K562 (cell line): Measurements from ENCODE around the gene FHIT. TPM values are rescaled to one million over a fixed set of nuclear protein-coding genes. Genes with fewer than 3 reads are reported as not detected.

Experiments used
- ATAC-seq: fragments of 200-7000 bp; cut with Tn5 transposase; 3 replicates; pipeline ENCODE4 v1.9.1; 2020; ENCODE audit warnings: moderate library complexity
- BruUV-seq: library from RNA; stranded (reverse); fragments of 400-500 nt; replicated peaks from 2 replicates; lab custom pipeline; 2021; lab: Mats Ljungman, UMichigan
- CTCF ChIA-PET: fragments of 300-600 bp; formaldehyde crosslinking; extraction: SDS; loops from one replicate; lab custom pipeline; 2021; ENCODE audit warnings: low intra/inter-chr PET ratio; lab: Yijun Ruan, JAX
- POLR2A ChIA-PET: fragments of 300-600, 350-650 bp; sonication (Branson Sonifier 250); formaldehyde crosslinking; extraction: SDS; loops from one replicate; lab custom pipeline; 2021; ENCODE audit warnings: antibody characterized with exemption, inconsistent platforms; lab: Yijun Ruan, JAX
- DNase-seq, 4 experiments: peaks; one replicate each; pipeline versions ENCODE4 v3.0.0 to v3.0.0-alpha.2; 2011 to 2018; ENCODE audit warnings: low spot score in 3 of 4, mixed read lengths in 3 of 4; ENCODE audit errors: extremely low read depth in 1 of 4
- FAIRE-seq: peaks from 2 replicates; lab custom pipeline; 2011; peaks lifted over from hg19 to GRCh38; lab: Jason Lieb, UNC
- H2AFZ ChIP-seq: 2 replicates; pipeline ENCODE4 v1.6.0; 2011; ENCODE audit warnings: low read depth, low read length, control low read depth, inconsistent platforms
- H3K27ac ChIP-seq: fragments of 200-600 bp; 3 replicates; pipeline ENCODE4 v1.8.0; 2011; ENCODE audit warnings: low read depth, mild to moderate bottlenecking, control low read depth, inconsistent platforms, low read length, moderate library complexity, mixed read lengths; ENCODE audit errors: extremely low read depth
- H3K27me3 ChIP-seq, 2 experiments: fragments of 300-600 bp in 1 of 2; 2 replicates in 1 of 2; 3 replicates in 1 of 2; pipeline versions ENCODE4 v1.6.0 to v1.8.0; 2011; ENCODE audit warnings: inconsistent platforms in 2 of 2, low read length in 2 of 2, mild to moderate bottlenecking in 1 of 2, mixed read lengths in 1 of 2, moderate library complexity in 1 of 2; ENCODE audit not compliant: control insufficient read depth in 2 of 2, insufficient read depth in 2 of 2
- H3K36me3 ChIP-seq: fragments of 300-600 bp; 3 replicates; pipeline ENCODE4 v1.8.0; 2011; ENCODE audit warnings: mild to moderate bottlenecking, low read length, inconsistent platforms; ENCODE audit not compliant: control insufficient read depth, insufficient read depth
- H3K4me1 ChIP-seq, 2 experiments: fragments of 200-600 bp in 1 of 2; replicated peaks in 1 of 2; 2 replicates in 1 of 2; 3 replicates in 1 of 2; pipeline versions ENCODE4 v1.5.1 to v1.8.0; 2011; ENCODE audit warnings: inconsistent platforms in 2 of 2, low read length in 2 of 2, mild to moderate bottlenecking in 1 of 2, mixed read lengths in 1 of 2, moderate library complexity in 1 of 2; ENCODE audit not compliant: control insufficient read depth in 2 of 2, insufficient read depth in 2 of 2
- H3K4me2 ChIP-seq: 2 replicates; pipeline ENCODE4 v1.6.1; 2011; ENCODE audit warnings: low read length, control low read depth, inconsistent platforms, mixed read lengths; ENCODE audit not compliant: insufficient read depth
- H3K4me3 ChIP-seq: fragments of 200-600 bp; sonication (generic), shearing (Covaris generic); 2 replicates; pipeline ENCODE4 v1.5.1; 2016; ENCODE audit warnings: control low read depth, inconsistent platforms
- H3K79me2 ChIP-seq: fragments of 200-600 bp; 3 replicates; pipeline ENCODE4 v1.8.0; 2011; ENCODE audit warnings: low read length, inconsistent platforms; ENCODE audit not compliant: control insufficient read depth, insufficient read depth
- H3K9ac ChIP-seq, 2 experiments: 2 replicates each; pipeline versions ENCODE4 v1.6.0 to v1.6.1; 2011; ENCODE audit warnings: low read depth in 2 of 2, low read length in 2 of 2, control low read depth in 1 of 2, inconsistent platforms in 1 of 2, mild to moderate bottlenecking in 1 of 2, mixed read lengths in 1 of 2; ENCODE audit not compliant: insufficient read depth in 1 of 2
- H3K9me1 ChIP-seq: one replicate; pipeline ENCODE4 v1.6.0; 2011; ENCODE audit warnings: inconsistent platforms, mild to moderate bottlenecking, low read length, moderate library complexity; ENCODE audit not compliant: control insufficient read depth, insufficient read depth
- H3K9me3 ChIP-seq: replicated peaks from 2 replicates; pipeline ENCODE4 v1.5.1; 2011; ENCODE audit warnings: low read depth, low read length, inconsistent platforms; ENCODE audit not compliant: control insufficient read depth, insufficient read depth
- H4K20me1 ChIP-seq: replicated peaks from 2 replicates; pipeline ENCODE4 v1.6.1; 2011; ENCODE audit warnings: low read length, inconsistent platforms, mixed read lengths; ENCODE audit not compliant: control insufficient read depth, insufficient read depth
- ILK ChIP-seq: fragments of 450-650 bp; IDR thresholded peaks from 2 replicates; pipeline ENCODE4 v1.6.1; 2016; ENCODE audit warnings: missing genetic modification characterization, low read depth, mild to moderate bottlenecking, missing compliant biosample characterization, moderate library complexity, borderline replicate concordance
- KAT7 ChIP-seq: sonication (generic); formaldehyde crosslinking; IDR thresholded peaks from 2 replicates; pipeline ENCODE4 v1.8.0; 2022; ENCODE audit warnings: missing genetic modification reagents, mild to moderate bottlenecking, borderline replicate concordance
- MBD2 ChIP-seq: sonication (generic); IDR thresholded peaks from 2 replicates; pipeline ENCODE4 v1.6.1; 2016; ENCODE audit warnings: low read depth, borderline replicate concordance
- POLR2AphosphoS5 ChIP-seq: IDR thresholded peaks from 2 replicates; pipeline ENCODE4 v1.6.1; 2011; ENCODE audit warnings: mild to moderate bottlenecking, low read depth, low read length, moderate library complexity; ENCODE audit not compliant: control insufficient read depth, insufficient read depth
- SRF ChIP-seq, 2 experiments: fragments of 250-450, 450-650 bp in 1 of 2; sonication (Bioruptor Pico) in 1 of 2; sonication (generic) in 1 of 2; formaldehyde crosslinking; IDR thresholded peaks; 2 replicates each; pipeline versions ENCODE4 v1.5.0 to v1.5.1; 2020 to 2022; ENCODE audit warnings: mild to moderate bottlenecking in 1 of 2, missing genetic modification reagents in 1 of 2
- SRSF7 ChIP-seq: fragments of 200-400 bp; formaldehyde crosslinking; optimal IDR thresholded peaks from 2 replicates; pipeline ENCODE3; 2017; ENCODE audit warnings: mild to moderate bottlenecking, low read depth, low read length
- SRSF9 ChIP-seq: fragments of 200-400 bp; formaldehyde crosslinking; IDR thresholded peaks from 2 replicates; pipeline ENCODE4 v1.6.1; 2017; ENCODE audit warnings: low read depth, low read length, borderline replicate concordance
- STAT5A ChIP-seq: IDR thresholded peaks from 2 replicates; pipeline ENCODE4 v1.6.1; 2012; ENCODE audit warnings: low read length, inconsistent platforms, borderline replicate concordance
- TGIF2 ChIP-seq: sonication (generic); formaldehyde crosslinking; IDR thresholded peaks from 2 replicates; pipeline ENCODE4 v1.8.1; 2022; ENCODE audit warnings: mild to moderate bottlenecking, missing genetic modification reagents, moderate library complexity
- TSHZ1 ChIP-seq: fragments of 250-450 bp; sonication (Bioruptor Pico); IDR thresholded peaks from 2 replicates; pipeline ENCODE4 v1.4.0; 2020; ENCODE audit warnings: mild to moderate bottlenecking, moderate library complexity
- ZNF146 ChIP-seq: IDR thresholded peaks from one replicate; pipeline ENCODE4 v1.6.1; 2018; ENCODE audit warnings: missing compliant biosample characterization; ENCODE audit not compliant: unreplicated experiment
- ZNF398 ChIP-seq: fragments of 250-450 bp; sonication (Bioruptor Pico); IDR thresholded peaks from 2 replicates; pipeline ENCODE4 v1.8.0; 2021; ENCODE audit warnings: moderate library complexity, mild to moderate bottlenecking, inconsistent platforms
- ZNF592 ChIP-seq: fragments of 450-650 bp; IDR thresholded peaks from 2 replicates; pipeline ENCODE4 v1.6.1; 2017; ENCODE audit warnings: antibody characterized with exemption, mild to moderate bottlenecking
- WGBS: fragments of 100-300 bp; shearing (Covaris generic); methylation state at CpG from one replicate; pipeline ENCODE4 v1.1.6; 2016; ENCODE audit warnings: low coverage, mixed read lengths; ENCODE audit not compliant: insufficient coverage; ENCODE audit errors: missing lambda C conversion rate; 5-methylcytosine and 5-hydroxymethylcytosine counted together
- in situ Hi-C: fragments of 300-500 bp; cut with MboI; formaldehyde crosslinking; loops from 4 replicates; pipeline ENCODE4 v1.15.0; 2018; ENCODE audit warnings: inconsistent platforms, mixed read lengths
- intact Hi-C: fragments of 100-400 bp; cut with micrococcal nuclease; formaldehyde crosslinking; loops from 2 replicates; pipeline ENCODE4 v1.14.2; 2022
- polyA plus RNA-seq, 8 experiments: library from polyadenylated mRNA; depleted of rRNA in 4 of 8; stranded (reverse) in 5 of 8; unstranded in 3 of 8; fragments of >200 nt; fragmentation: Nextera tagmentation in 2 of 8; fragmentation: Illumina TruSeq in 1 of 8; extraction: Ambion mirVana in 2 of 8; extraction: Trizol in 1 of 8; gene quantifications; 2 replicates each; pipeline versions ENCODE4 v1.2.1 to v1.2.3, GENCODE V29; 2011 to 2014; ENCODE audit warnings: inconsistent platforms in 1 of 8, missing spikeins in 1 of 8
- total RNA-seq, 7 experiments: library from RNA; depleted of rRNA in 6 of 7; stranded (reverse); fragments of >200 nt in 6 of 7; fragmentation: Illumina TruSeq in 2 of 7; extraction: Trizol in 2 of 7; gene quantifications; 2 replicates each; pipeline versions ENCODE4 v1.2.1 to v1.2.3, GENCODE V29; 2011 to 2021; ENCODE audit warnings: low replicate concordance in 1 of 7

Gene FHIT
- total and polyA plus RNA-seq, 9 of the 15 experiments (the other 6 are each of a cell fraction or from before 2014, with no cell fraction given): 1.7 to 9.1 (median 4.3) TPM

GRCh38 chr3:61134532-61134931, 116.7 kb downstream of the FHIT start:
- no peak overlapping the region for H3K4me3 ChIP-seq
- intact Hi-C loops: no loop called here
- FAIRE-seq (no peak), ATAC-seq (no peak), DNase-seq (no peak)
- no peaks in the 10 kb centered on the region for H3K79me2 ChIP-seq
- H2AFZ ChIP-seq: no peak overlapping the region
- H3K4me1 ChIP-seq: no peaks in the 10 kb centered on the region
- H3K9me3 ChIP-seq: no peaks in the 10 kb centered on the region
- H3K9me1 ChIP-seq: no peaks in the 10 kb centered on the region
- ChIA-PET POLR2A (no interaction called here), CTCF (no interaction called here)
- no peak overlapping the region for H3K27ac ChIP-seq
- BruUV-seq: no TSS peak
- H3K9ac ChIP-seq: no peak overlapping the region
- H3K36me3 ChIP-seq: no peaks in the 10 kb centered on the region
- no peaks in the 10 kb centered on the region for H4K20me1 ChIP-seq
- WGBS: 54% methylated on average over 3 of the region's 3 CpGs
- in situ Hi-C loops: no loop called here
- no peaks in the 10 kb centered on the region for H3K27me3 ChIP-seq
- no peak overlapping the region for H3K4me2 ChIP-seq
- TF ChIP-seq SRSF7: no peak
- no peak for TF ChIP-seq SRSF9
- no peak for TF ChIP-seq ZNF592
- TF ChIP-seq MBD2: no peak
- no peak for TF ChIP-seq KAT7 (CRISPR knock-in tag)
- TF ChIP-seq STAT5A: no peak
- no peak for TF ChIP-seq TSHZ1 (CRISPR knock-in tag)
- TF ChIP-seq SRF (CRISPR knock-in tag; IDR thresholded peaks at IDR 0.05): no peak
- TF ChIP-seq ZNF146 (CRISPR knock-in tag): no peak
- no peak for TF ChIP-seq TGIF2 (CRISPR knock-in tag)
- no peak for TF ChIP-seq POLR2AphosphoS5
- no peak for TF ChIP-seq ILK (tag)
- TF ChIP-seq ZNF398 (CRISPR knock-in tag): no peak
